Activated T-cell treated with anti-CD3 and anti-CD28 coated beads, Interleukin-2, amount 50 U/mL, for 1 hour (primary cell): ENCODE measurements around the gene PIK3CB.
"Not testable (repeated sequence)": the region's sequence is repeated elsewhere in the genome, so short reads cannot be mapped to it uniquely, and the experiment has no call there.

Experiments
- DNase-seq: peaks from one replicate; pipeline ENCODE4 v3.0.0-alpha.2; 2020

Gene PIK3CB

GRCh38 chr3:138732456-138732855 lies 102.3 kb downstream of the PIK3CB start:
- DNase-seq, result no peak

GRCh38 chr3:138726946-138727730 lies 107.6 kb downstream of the PIK3CB start:
- DNase-seq, result no peak

- DNase-seq, result not testable (repeated sequence)
Observed at GRCh38 chr3:138726042-138726441, 108.7 kb downstream of the PIK3CB start.

GRCh38 chr3:138725116-138725515 lies 109.6 kb downstream of the PIK3CB start:
- no peak for DNase-seq

- DNase-seq, result no peak
Observed at GRCh38 chr3:138724443-138724842, 110.3 kb downstream of the PIK3CB start.

- DNase-seq, result no peak
Observed at GRCh38 chr3:138718849-138719248, 115.9 kb downstream of the PIK3CB start.

- DNase-seq, result no peak
Observed at GRCh38 chr3:138717348-138717747, 117.4 kb downstream of the PIK3CB start.

- DNase-seq, result no peak
Observed at GRCh38 chr3:138712086-138712485, 122.6 kb downstream of the PIK3CB start.

- no peak for DNase-seq
Observed at GRCh38 chr3:138705675-138706074, 129.1 kb downstream of the PIK3CB start.

GRCh38 chr3:138696666-138697370 lies 137.9 kb downstream of the PIK3CB start:
- DNase-seq, result no peak

- no peak for DNase-seq
Observed at GRCh38 chr3:138694287-138695007, 140.3 kb downstream of the PIK3CB start.

- no peak for DNase-seq
Observed at GRCh38 chr3:138692152-138692551, 142.6 kb downstream of the PIK3CB start.

GRCh38 chr3:138691351-138691750 lies 143.4 kb downstream of the PIK3CB start:
- DNase-seq, result no peak

- DNase-seq, result no peak
Observed at GRCh38 chr3:138690036-138690435, 144.7 kb downstream of the PIK3CB start.

- no peak for DNase-seq
Observed at GRCh38 chr3:138688871-138689299, 145.8 kb downstream of the PIK3CB start.

GRCh38 chr3:138687236-138687635 lies 147.5 kb downstream of the PIK3CB start:
- DNase-seq, result no peak

GRCh38 chr3:138686771-138687221 lies 147.9 kb downstream of the PIK3CB start:
- no peak for DNase-seq

- DNase-seq, result no peak
Observed at GRCh38 chr3:138684396-138684795, 150.3 kb downstream of the PIK3CB start.

- no peak for DNase-seq
Observed at GRCh38 chr3:138682648-138683047, 152.1 kb downstream of the PIK3CB start.

- no peak for DNase-seq
Observed at GRCh38 chr3:138681463-138682220, 153.1 kb downstream of the PIK3CB start.

- not testable (repeated sequence) for DNase-seq
Observed at GRCh38 chr3:138680974-138681373, 153.8 kb downstream of the PIK3CB start.

GRCh38 chr3:138678874-138679392 lies 155.8 kb downstream of the PIK3CB start:
- no peak for DNase-seq
